Left hindlimb (tissue), 1 donor: ENCODE results near the gene HERPUD1.
A peak's percentile ranks its signal among the peaks of the same experiment; 100 is the strongest.
"Not testable (repeated sequence)": the region's sequence is repeated elsewhere in the genome, so short reads cannot be mapped to it uniquely, and the experiment has no call there.

Experiments used
- DNase-seq: peaks from one replicate; pipeline ENCODE4 v3.0.0-alpha.2; 2018

The HERPUD1 gene

GRCh38 chr16:56961851-56962281, 29.9 kb downstream of the HERPUD1 start, which contains the start of gene CETP:
CETP (plus strand) TSS chr16:56961950; CDS start chr16:56961980, 30 bp downstream.
- no peak for DNase-seq

GRCh38 chr16:56964243-56965148, 32.6 kb downstream of the HERPUD1 start:
- DNase-seq: peak; percentile 70

GRCh38 chr16:56965149-56966092, 33.5 kb downstream of the HERPUD1 start:
- DNase-seq: no peak

GRCh38 chr16:56966093-56966475, 34.1 kb downstream of the HERPUD1 start:
- no peak for DNase-seq

GRCh38 chr16:56967733-56968132, 35.8 kb downstream of the HERPUD1 start:
- DNase-seq: no peak

GRCh38 chr16:56969769-56970168, 37.8 kb downstream of the HERPUD1 start:
- DNase-seq: no peak

GRCh38 chr16:56970934-56971767, 39.2 kb downstream of the HERPUD1 start:
- no peak for DNase-seq

GRCh38 chr16:56971768-56972043, 39.8 kb downstream of the HERPUD1 start:
- no peak for DNase-seq

GRCh38 chr16:56972403-56973293, 40.7 kb downstream of the HERPUD1 start:
- DNase-seq: no peak

- no peak for DNase-seq
Measured at GRCh38 chr16:56973294-56973689, 41.4 kb downstream of the HERPUD1 start.

- not testable (repeated sequence) for DNase-seq
Measured at GRCh38 chr16:56973899-56974298, 42.0 kb downstream of the HERPUD1 start.

GRCh38 chr16:56974549-56975300, 42.8 kb downstream of the HERPUD1 start:
- no peak for DNase-seq

- no peak for DNase-seq
Measured at GRCh38 chr16:56975714-56976113, 43.8 kb downstream of the HERPUD1 start.

GRCh38 chr16:56977216-56977615, 45.3 kb downstream of the HERPUD1 start:
- no peak for DNase-seq

- DNase-seq: no peak
Measured at GRCh38 chr16:56977823-56978430, 46.0 kb downstream of the HERPUD1 start.

- no peak for DNase-seq
Measured at GRCh38 chr16:56980201-56980535, 48.2 kb downstream of the HERPUD1 start.

GRCh38 chr16:56980792-56981724, 49.1 kb downstream of the HERPUD1 start:
- no peak for DNase-seq

GRCh38 chr16:56981729-56982271, 49.9 kb downstream of the HERPUD1 start:
- DNase-seq: no peak

GRCh38 chr16:56982695-56983094, 50.8 kb downstream of the HERPUD1 start:
- no peak for DNase-seq
